Endodermal cell (in vitro differentiated cells): ENCODE data around the gene COL13A1. TPM values are rescaled to one million over a fixed set of nuclear protein-coding genes. Genes with fewer than 3 reads are reported as not detected.

Experiments used
- DNase-seq: peaks from one replicate; pipeline ENCODE4 v3.0.0-alpha.2; 2017
- H3K27ac ChIP-seq: 2 replicates; pipeline ENCODE4 v1.5.1; 2013; ENCODE audit warnings: mild to moderate bottlenecking, low read depth, low read length, moderate library complexity
- H3K27me3 ChIP-seq: 2 replicates; pipeline ENCODE4 v1.6.1; 2013; ENCODE audit warnings: mild to moderate bottlenecking, low read length, moderate library complexity; ENCODE audit not compliant: insufficient read depth, control insufficient read depth, poor library complexity, severe bottlenecking
- H3K36me3 ChIP-seq: 2 replicates; pipeline ENCODE4 v1.7.0; 2013; ENCODE audit warnings: mild to moderate bottlenecking, low read length, moderate library complexity; ENCODE audit not compliant: control insufficient read depth, insufficient read depth
- H3K4me1 ChIP-seq: one replicate; pipeline ENCODE4 v1.7.0; 2013; ENCODE audit warnings: low read length; ENCODE audit not compliant: control insufficient read depth, insufficient read depth
- H3K4me3 ChIP-seq: 2 replicates; pipeline ENCODE4 v1.5.1; 2013; ENCODE audit warnings: mild to moderate bottlenecking, low read length, moderate library complexity
- H3K9ac ChIP-seq: 2 replicates; pipeline ENCODE4 v1.6.1; 2013; ENCODE audit warnings: mild to moderate bottlenecking, low read length, moderate library complexity; ENCODE audit not compliant: poor library complexity, severe bottlenecking; ENCODE audit errors: extremely low read depth
- H3K9me3 ChIP-seq: 2 replicates; pipeline ENCODE4 v1.6.1; 2013; ENCODE audit warnings: mild to moderate bottlenecking, low read length, moderate library complexity; ENCODE audit not compliant: control insufficient read depth
- H3K27ac Mint-ChIP-seq: 2 replicates; pipeline ENCODE4 v1.8.0; 2020; ENCODE audit warnings: mixed read lengths
- H3K27me3 Mint-ChIP-seq: 2 replicates; pipeline ENCODE4 v1.8.0; 2021; ENCODE audit warnings: mild to moderate bottlenecking, mixed read lengths; ENCODE audit not compliant: insufficient read depth
- H3K36me3 Mint-ChIP-seq: 2 replicates; pipeline ENCODE4 v1.8.0; 2020; ENCODE audit warnings: low read depth, mixed read lengths
- H3K4me1 Mint-ChIP-seq: 2 replicates; pipeline ENCODE4 v1.8.0; 2020; ENCODE audit warnings: mixed read lengths
- H3K4me3 Mint-ChIP-seq: 2 replicates; pipeline ENCODE4 v1.8.0; 2020; ENCODE audit warnings: mild to moderate bottlenecking, moderate library complexity, mixed read lengths
- H3K9me3 Mint-ChIP-seq: 2 replicates; pipeline ENCODE4 v1.8.0; 2020; ENCODE audit warnings: mild to moderate bottlenecking, mixed read lengths
- CTCF ChIP-seq: fragments of 200-600 bp; sonication (generic); conservative IDR thresholded peaks from 2 replicates; pipeline ENCODE4 v1.5.0; 2021; ENCODE audit warnings: antibody characterized with exemption, mild to moderate bottlenecking
- WGBS, 2 experiments: methylation state at CpG; one replicate each; pipeline versions ENCODE4 v1.1.5 to v1.1.7; 2013; ENCODE audit warnings: missing lambda C conversion rate in 2 of 2, mixed read lengths in 1 of 2; ENCODE audit not compliant: insufficient coverage in 1 of 2, insufficient read length in 1 of 2; 5-methylcytosine and 5-hydroxymethylcytosine counted together
- total RNA-seq, 2 donors: library from RNA; stranded (reverse); fragmentation: NEBNext Ultra II Directional in 1 of 2; extraction: Animal tissue kit (Norgen Biotek cat#: 25700) in 1 of 2; gene quantifications; 2 replicates in 1 of 2; 3 replicates in 1 of 2; pipeline ENCODE4 v1.2.1, GENCODE V29; 2021

The COL13A1 gene
- total RNA-seq, 2 donors from 2014 or later, result 15.9 to 20.7 TPM

GRCh38 chr10:69780077-69780476, 21.6 kb upstream of the COL13A1 start:
- TF ChIP-seq CTCF, result no peak
- Histone ChIP-seq H3K4me3 (no peak overlapping the region), H3K36me3 (no peaks in the 10 kb centered on the region), H3K9me3 (no peaks in the 10 kb centered on the region), H3K9ac (no peak overlapping the region), H3K27me3 (peaks cover 32% of the 10 kb centered on the region), H3K4me1 (no peaks in the 10 kb centered on the region), H3K27ac (no peak overlapping the region)
- DNase-seq, result no peak
- peaks cover 30% of the 10 kb centered on the region for H3K27me3 Mint-ChIP-seq
- H3K27ac Mint-ChIP-seq, result no peak overlapping the region
- no peaks in the 10 kb centered on the region for H3K9me3 Mint-ChIP-seq
- WGBS, 2 experiments, result 89 to 100% methylated on average over 5 of the region's 5 CpGs
- no peaks in the 10 kb centered on the region for H3K36me3 Mint-ChIP-seq
- H3K4me1 Mint-ChIP-seq, result no peaks in the 10 kb centered on the region
- H3K4me3 Mint-ChIP-seq, result no peak overlapping the region

- Histone ChIP-seq H3K4me3 (no peak overlapping the region), H3K9ac (no peak overlapping the region), H3K4me1 (no peaks in the 10 kb centered on the region), H3K27ac (no peak overlapping the region), H3K27me3 (peaks cover 32% of the 10 kb centered on the region), H3K9me3 (no peaks in the 10 kb centered on the region), H3K36me3 (no peaks in the 10 kb centered on the region)
- WGBS, 2 experiments, result 50 to 63% methylated on average over 1 to 3 of the region's 3 CpGs
- Mint-ChIP-seq H3K27ac (no peak overlapping the region), H3K9me3 (no peaks in the 10 kb centered on the region), H3K36me3 (no peaks in the 10 kb centered on the region), H3K27me3 (peaks cover 29% of the 10 kb centered on the region), H3K4me3 (no peak overlapping the region), H3K4me1 (no peaks in the 10 kb centered on the region)
- TF ChIP-seq CTCF, result no peak
- DNase-seq, result no peak
These were observed 20.1 kb upstream of the COL13A1 start for GRCh38 chr10:69781576-69781975.

GRCh38 chr10:69783515-69783914, 18.2 kb upstream of the COL13A1 start:
- TF ChIP-seq CTCF, result no peak
- Histone ChIP-seq H3K4me3 (no peak overlapping the region), H3K27ac (no peak overlapping the region), H3K9ac (no peak overlapping the region), H3K36me3 (no peaks in the 10 kb centered on the region), H3K27me3 (peaks cover 32% of the 10 kb centered on the region), H3K9me3 (no peaks in the 10 kb centered on the region), H3K4me1 (no peaks in the 10 kb centered on the region)
- no peaks in the 10 kb centered on the region for H3K9me3 Mint-ChIP-seq
- H3K4me3 Mint-ChIP-seq, result no peak overlapping the region
- H3K4me1 Mint-ChIP-seq, result peaks cover 4% of the 10 kb centered on the region
- H3K27me3 Mint-ChIP-seq, result peaks cover 29% of the 10 kb centered on the region
- WGBS, 2 experiments, result 64% methylated on average over 2 of the region's 2 CpGs; no CpG with 5 or more reads in 1 of the 2 experiments
- no peak for DNase-seq
- H3K36me3 Mint-ChIP-seq, result no peaks in the 10 kb centered on the region
- H3K27ac Mint-ChIP-seq, result no peak overlapping the region
